H9 (cell line): ENCODE data around the gene LIPC. TPM values are rescaled to one million over a fixed set of nuclear protein-coding genes. Genes with fewer than 3 reads are reported as not detected.

ENCODE experiments used
- DNase-seq: peaks from one replicate; pipeline ENCODE4 v3.0.0-alpha.2; 2017
- H2AFZ ChIP-seq: one replicate; pipeline ENCODE4 v1.6.1; 2013; ENCODE audit warnings: mild to moderate bottlenecking, low read length, control low read depth, moderate library complexity
- H2AK5ac ChIP-seq: 2 replicates; pipeline ENCODE4 v1.6.1; 2013; ENCODE audit warnings: low read length, control low read depth, mixed read lengths; ENCODE audit not compliant: insufficient read length
- H2BK120ac ChIP-seq: one replicate; pipeline ENCODE4 v1.6.1; 2013; ENCODE audit warnings: low read depth, mild to moderate bottlenecking, low read length, control low read depth, inconsistent platforms; ENCODE audit not compliant: poor library complexity, severe bottlenecking
- H2BK12ac ChIP-seq: 2 replicates; pipeline ENCODE4 v1.6.1; 2013; ENCODE audit warnings: low read length, control low read depth, mixed read lengths, low read depth; ENCODE audit not compliant: insufficient read length
- H2BK15ac ChIP-seq: 2 replicates; pipeline ENCODE4 v1.6.1; 2013; ENCODE audit warnings: low read depth, low read length, control low read depth
- H2BK20ac ChIP-seq: one replicate; pipeline ENCODE4 v1.6.1; 2013; ENCODE audit warnings: low read depth, mild to moderate bottlenecking, low read length, control low read depth, inconsistent platforms; ENCODE audit not compliant: poor library complexity, severe bottlenecking
- H2BK5ac ChIP-seq: 2 replicates; pipeline ENCODE4 v1.6.1; 2013; ENCODE audit warnings: low read length, control low read depth, mixed read lengths; ENCODE audit not compliant: insufficient read length
- H3K14ac ChIP-seq: 2 replicates; pipeline ENCODE4 v1.6.1; 2013; ENCODE audit warnings: low read length, control low read depth; ENCODE audit not compliant: insufficient read depth
- H3K18ac ChIP-seq: 2 replicates; pipeline ENCODE4 v1.6.1; 2013; ENCODE audit warnings: low read depth, mild to moderate bottlenecking, mixed read lengths, low read length, control low read depth; ENCODE audit not compliant: insufficient read length
- H3K23ac ChIP-seq: 2 replicates; pipeline ENCODE4 v1.6.1; 2013; ENCODE audit warnings: low read length, control low read depth, mixed read lengths, low read depth; ENCODE audit not compliant: insufficient read length
- H3K23me2 ChIP-seq: 2 replicates; pipeline ENCODE4 v1.6.1; 2013; ENCODE audit warnings: low read depth, mild to moderate bottlenecking, mixed read lengths, low read length, control low read depth; ENCODE audit not compliant: insufficient read length, poor library complexity, severe bottlenecking
- H3K27ac ChIP-seq: 2 replicates; pipeline ENCODE4 v1.5.1; 2013; ENCODE audit warnings: low read length, control low read depth, mixed read lengths, low read depth; ENCODE audit not compliant: insufficient read length
- H3K27me3 ChIP-seq: 2 replicates; pipeline ENCODE4 v1.6.1; 2013; ENCODE audit warnings: low read length, control low read depth, inconsistent platforms; ENCODE audit not compliant: insufficient read depth
- H3K4ac ChIP-seq: 2 replicates; pipeline ENCODE4 v1.6.1; 2013; ENCODE audit warnings: low read depth, mild to moderate bottlenecking, control low read depth, inconsistent platforms, low read length, moderate library complexity
- H3K4me1 ChIP-seq: 2 replicates; pipeline ENCODE4 v1.6.1; 2013; ENCODE audit warnings: low read length, control low read depth, inconsistent platforms; ENCODE audit not compliant: insufficient read depth
- H3K4me2 ChIP-seq: 2 replicates; pipeline ENCODE4 v1.6.1; 2013; ENCODE audit warnings: low read length, control low read depth, mixed read lengths; ENCODE audit not compliant: insufficient read length, insufficient read depth
- H3K56ac ChIP-seq: 2 replicates; pipeline ENCODE4 v1.6.1; 2013; ENCODE audit warnings: low read depth, mild to moderate bottlenecking, mixed read lengths, low read length, control low read depth; ENCODE audit not compliant: insufficient read length
- H3K79me1 ChIP-seq: 2 replicates; pipeline ENCODE4 v1.6.1; 2013; ENCODE audit warnings: low read depth, mild to moderate bottlenecking, moderate library complexity, low read length, control low read depth, inconsistent platforms; ENCODE audit not compliant: insufficient read depth, poor library complexity, severe bottlenecking
- H3K79me2 ChIP-seq: 2 replicates; pipeline ENCODE4 v1.6.1; 2013; ENCODE audit warnings: low read length, control low read depth, inconsistent platforms; ENCODE audit not compliant: insufficient read depth
- H3K9ac ChIP-seq: 2 replicates; pipeline ENCODE4 v1.6.1; 2013; ENCODE audit warnings: low read length, control low read depth, mixed read lengths; ENCODE audit not compliant: insufficient read length; ENCODE audit errors: extremely low read depth
- H3K9me3 ChIP-seq: one replicate; pipeline ENCODE4 v1.6.1; 2013; ENCODE audit warnings: low read depth, low read length, inconsistent platforms; ENCODE audit not compliant: control insufficient read depth
- H3T11ph ChIP-seq: one replicate; pipeline ENCODE4 v1.6.1; 2013; ENCODE audit warnings: mild to moderate bottlenecking, low read length, control low read depth, inconsistent platforms
- H4K20me1 ChIP-seq: one replicate; pipeline ENCODE4 v1.6.1; 2013; ENCODE audit not compliant: control insufficient read depth, insufficient read length, insufficient read depth
- H4K5ac ChIP-seq: 2 replicates; pipeline ENCODE4 v1.6.1; 2013; ENCODE audit warnings: low read depth, mild to moderate bottlenecking, mixed read lengths, low read length, control low read depth; ENCODE audit not compliant: insufficient read length
- H4K8ac ChIP-seq: replicated peaks from 2 replicates; pipeline ENCODE4 v1.6.1; 2013; ENCODE audit warnings: low read length, control low read depth, mixed read lengths, low read depth; ENCODE audit not compliant: insufficient read length
- H4K91ac ChIP-seq: 2 replicates; pipeline ENCODE4 v1.6.1; 2013; ENCODE audit warnings: low read depth, mild to moderate bottlenecking, moderate library complexity, mixed read lengths, low read length, control low read depth; ENCODE audit not compliant: insufficient read length
- H3K27ac Mint-ChIP-seq, 3 experiments: 2 replicates in 2 of 3; 3 replicates in 1 of 3; pipeline ENCODE4 v1.8.0; 2020 to 2021; ENCODE audit warnings: mixed read lengths in 3 of 3, mild to moderate bottlenecking in 1 of 3, moderate library complexity in 1 of 3
- H3K27me3 Mint-ChIP-seq: 2 replicates; pipeline ENCODE4 v1.8.0; 2021; ENCODE audit warnings: low read depth, mild to moderate bottlenecking, moderate library complexity, mixed read lengths
- H3K36me3 Mint-ChIP-seq, 3 experiments: 2 replicates in 2 of 3; 3 replicates in 1 of 3; pipeline ENCODE4 v1.8.0; 2020 to 2021; ENCODE audit warnings: low read depth in 3 of 3, mixed read lengths in 3 of 3; ENCODE audit not compliant: insufficient read depth in 1 of 3
- H3K4me1 Mint-ChIP-seq, 2 experiments: 2 replicates each; pipeline ENCODE4 v1.8.0; 2020; ENCODE audit warnings: mixed read lengths in 2 of 2
- H3K4me3 Mint-ChIP-seq, 2 experiments: 2 replicates in 1 of 2; 3 replicates in 1 of 2; pipeline ENCODE4 v1.8.0; 2020 to 2021; ENCODE audit warnings: mild to moderate bottlenecking in 2 of 2, mixed read lengths in 2 of 2, moderate library complexity in 1 of 2
- H3K9me3 Mint-ChIP-seq, 2 experiments: 2 replicates in 1 of 2; 3 replicates in 1 of 2; pipeline ENCODE4 v1.8.0; 2020; ENCODE audit warnings: mild to moderate bottlenecking in 2 of 2, mixed read lengths in 2 of 2, moderate library complexity in 1 of 2
- WGBS: extraction: QIAGEN DNeasy Blood & Tissue Kit; methylation state at CpG from one replicate; pipeline ENCODE4 v1.1.7; 2013; ENCODE audit warnings: missing lambda C conversion rate, low lambda C conversion rate, mixed read lengths; ENCODE audit not compliant: insufficient read length; ENCODE audit errors: extremely low coverage; 5-methylcytosine and 5-hydroxymethylcytosine counted together
- total RNA-seq: library from RNA; stranded (reverse); gene quantifications from 2 replicates; pipeline ENCODE4 v1.2.1, GENCODE V29; 2021
- TF ChIP-seq, protein P1 (sequence below): fragments of 200-600 bp; sonication (generic); conservative IDR thresholded peaks from 3 replicates; pipeline ENCODE4 v1.8.0; 2021; ENCODE audit warnings: antibody characterized with exemption, mild to moderate bottlenecking

The LIPC gene
- total RNA-seq, 1 experiment from 2014 or later: not detected

- TF ChIP-seq, protein P1, sequence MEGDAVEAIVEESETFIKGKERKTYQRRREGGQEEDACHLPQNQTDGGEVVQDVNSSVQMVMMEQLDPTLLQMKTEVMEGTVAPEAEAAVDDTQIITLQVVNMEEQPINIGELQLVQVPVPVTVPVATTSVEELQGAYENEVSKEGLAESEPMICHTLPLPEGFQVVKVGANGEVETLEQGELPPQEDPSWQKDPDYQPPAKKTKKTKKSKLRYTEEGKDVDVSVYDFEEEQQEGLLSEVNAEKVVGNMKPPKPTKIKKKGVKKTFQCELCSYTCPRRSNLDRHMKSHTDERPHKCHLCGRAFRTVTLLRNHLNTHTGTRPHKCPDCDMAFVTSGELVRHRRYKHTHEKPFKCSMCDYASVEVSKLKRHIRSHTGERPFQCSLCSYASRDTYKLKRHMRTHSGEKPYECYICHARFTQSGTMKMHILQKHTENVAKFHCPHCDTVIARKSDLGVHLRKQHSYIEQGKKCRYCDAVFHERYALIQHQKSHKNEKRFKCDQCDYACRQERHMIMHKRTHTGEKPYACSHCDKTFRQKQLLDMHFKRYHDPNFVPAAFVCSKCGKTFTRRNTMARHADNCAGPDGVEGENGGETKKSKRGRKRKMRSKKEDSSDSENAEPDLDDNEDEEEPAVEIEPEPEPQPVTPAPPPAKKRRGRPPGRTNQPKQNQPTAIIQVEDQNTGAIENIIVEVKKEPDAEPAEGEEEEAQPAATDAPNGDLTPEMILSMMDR: no peak
- Mint-ChIP-seq H3K4me1 (peaks cover 0 to 3% of the 10 kb centered on the region in 2 experiments; a peak in 1 of 4 replicates), H3K27ac (no peak overlapping the region), H3K36me3 (peaks cover 0 to 5% (median 3%) of the 10 kb centered on the region in 3 experiments; a peak in 3 of 7 replicates), H3K4me3 (no peak overlapping the region), H3K9me3 (peaks cover 8 to 15% of the 10 kb centered on the region in 2 experiments), H3K27me3 (no peaks in the 10 kb centered on the region)
- no peak overlapping the region for H3K18ac ChIP-seq
- H4K5ac ChIP-seq: no peak overlapping the region
- no peaks in the 10 kb centered on the region for H3K27me3 ChIP-seq
- H3K4me2 ChIP-seq: no peak overlapping the region
- no peaks in the 10 kb centered on the region for H3K4me1 ChIP-seq
- no peak overlapping the region for H2AK5ac ChIP-seq
- H3K4ac ChIP-seq: no peak overlapping the region
- no CpG with 5 or more reads among the region's 3 CpGs for WGBS
- H3T11ph ChIP-seq: no peak overlapping the region
- H3K23ac ChIP-seq: no peak overlapping the region
- no peak for DNase-seq
- H3K14ac ChIP-seq: no peak overlapping the region
- H4K20me1 ChIP-seq: no peaks in the 10 kb centered on the region
- H3K23me2 ChIP-seq: no peaks in the 10 kb centered on the region
- H4K8ac ChIP-seq: no peak overlapping the region
- no peaks in the 10 kb centered on the region for H3K79me2 ChIP-seq
- no peak overlapping the region for H2AFZ ChIP-seq
- H4K91ac ChIP-seq: no peak overlapping the region
- H3K79me1 ChIP-seq: no peaks in the 10 kb centered on the region
- H3K56ac ChIP-seq: no peak overlapping the region
- H3K27ac ChIP-seq: no peak overlapping the region
- no peak overlapping the region for H2BK5ac ChIP-seq
- no peak overlapping the region for H2BK20ac ChIP-seq
- no peak overlapping the region for H2BK15ac ChIP-seq
- no peak overlapping the region for H2BK12ac ChIP-seq
- no peak overlapping the region for H3K9ac ChIP-seq
- no peaks in the 10 kb centered on the region for H3K9me3 ChIP-seq
- no peak overlapping the region for H2BK120ac ChIP-seq
These were observed 59.9 kb downstream of the LIPC start for GRCh38 chr15:58491499-58492202.
